BJ (cell line): ENCODE results near the gene COL11A2. TPM values are rescaled to one million over a fixed set of nuclear protein-coding genes. Genes with fewer than 3 reads are reported as not detected.
"Not testable (repeated sequence)": the region's sequence is repeated elsewhere in the genome, so short reads cannot be mapped to it uniquely, and the experiment has no call there.

Experiments
- CTCF ChIA-PET: fragments of 350-600 bp; formaldehyde crosslinking; extraction: SDS; loops from one replicate; lab custom pipeline; 2021; ENCODE audit warnings: antibody characterized with exemption, inconsistent platforms; lab: Yijun Ruan, JAX
- POLR2A ChIA-PET: fragments of 300-600 bp; sonication (Branson Sonifier 250); formaldehyde crosslinking; extraction: SDS; loops from one replicate; lab custom pipeline; 2021; ENCODE audit warnings: antibody characterized with exemption; lab: Charles Lee
- DNase-seq: peaks from one replicate; pipeline ENCODE4 v3.0.0-alpha.2; 2011; ENCODE audit warnings: low read depth
- H3K27me3 ChIP-seq: 2 replicates; pipeline ENCODE4 v1.6.0; 2011; ENCODE audit warnings: low read length; ENCODE audit not compliant: control insufficient read depth, insufficient read depth
- H3K36me3 ChIP-seq: 2 replicates; pipeline ENCODE4 v1.5.1; 2011; ENCODE audit warnings: low read length; ENCODE audit not compliant: control insufficient read depth, insufficient read depth
- H3K4me3 ChIP-seq: 2 replicates; pipeline ENCODE4 v1.5.1; 2011; ENCODE audit warnings: low read depth, mild to moderate bottlenecking, control low read depth, low read length
- CTCF ChIP-seq: IDR thresholded peaks from 2 replicates; pipeline ENCODE4 v1.5.1; 2011; ENCODE audit warnings: low read depth, mild to moderate bottlenecking, control low read depth, inconsistent platforms, low read length, moderate library complexity; ENCODE audit not compliant: insufficient read depth
- polyA plus RNA-seq: library from polyadenylated mRNA; depleted of rRNA; stranded (reverse); fragments of >200 nt; gene quantifications from 2 replicates; pipeline ENCODE4 v1.2.3, GENCODE V29; 2011

The COL11A2 gene
- polyA plus RNA-seq, 1 experiment: 0.91 TPM

- POLR2A ChIA-PET: no interaction called here
These were observed 37.9 kb downstream of the COL11A2 start for GRCh38 chr6:33154349-33154748.

GRCh38 chr6:33151050-33151449 lies 41.2 kb downstream of the COL11A2 start:
- TF ChIP-seq CTCF: no peak

More at GRCh38 chr6:33154349-33154748, 37.9 kb downstream of the COL11A2 start:
- no peak for DNase-seq
- no peak for TF ChIP-seq CTCF
- H3K4me3 ChIP-seq: no peak overlapping the region
- CTCF ChIA-PET: interaction anchor here (0.6 to 1.8 kb wide), 7 partner anchors 10 to 169 kb away, joined by 3 to 5 read pairs (median 4); no protein-coding TSS in a partner anchor
- H3K36me3 ChIP-seq: no peaks in the 10 kb centered on the region
- peaks cover 4% of the 10 kb centered on the region for H3K27me3 ChIP-seq

GRCh38 chr6:33150560-33150959 lies 41.7 kb downstream of the COL11A2 start:
- DNase-seq: not testable (repeated sequence)
- POLR2A ChIA-PET: interaction anchor here (0.6 kb wide), 1 partner anchor 101 kb away, joined by 13 read pairs; no protein-coding TSS in a partner anchor
- CTCF ChIA-PET: interaction anchor here (1.7 to 5.2 kb wide), 9 partner anchors 10 to 217 kb away, joined by 6 to 44 read pairs (median 11); no protein-coding TSS in a partner anchor

More at GRCh38 chr6:33151050-33151449, 41.2 kb downstream of the COL11A2 start:
- POLR2A ChIA-PET: no interaction called here
- CTCF ChIA-PET: interaction anchor here (1.7 to 5.2 kb wide), 6 partner anchors 10 to 136 kb away, joined by 10 to 44 read pairs (median 16); no protein-coding TSS in a partner anchor
- Histone ChIP-seq H3K36me3 (no peaks in the 10 kb centered on the region), H3K4me3 (no peak overlapping the region), H3K27me3 (peaks cover 5% of the 10 kb centered on the region)
- DNase-seq: no peak

GRCh38 chr6:33147807-33148666 lies 44.2 kb downstream of the COL11A2 start:
- POLR2A ChIA-PET: no interaction called here
- TF ChIP-seq CTCF: peak; percentile 78
- H3K27me3 ChIP-seq: peaks cover 4% of the 10 kb centered on the region
- CTCF ChIA-PET: interaction anchor here (0.6 to 5.2 kb wide), 21 partner anchors 9 to 145 kb away, joined by 3 to 44 read pairs (median 4); partner anchors contain the start of gene HLA-DOA
- no peak for DNase-seq
- no peak overlapping the region for H3K4me3 ChIP-seq
- no peaks in the 10 kb centered on the region for H3K36me3 ChIP-seq

More at GRCh38 chr6:33150560-33150959, 41.7 kb downstream of the COL11A2 start:
- not testable (repeated sequence) for H3K4me3 ChIP-seq, H3K36me3 ChIP-seq, H3K27me3 ChIP-seq

GRCh38 chr6:33144373-33144772 lies 47.9 kb downstream of the COL11A2 start:
- DNase-seq: no peak
- no peak for TF ChIP-seq CTCF
- POLR2A ChIA-PET: no interaction called here
- CTCF ChIA-PET: interaction anchor here (0.9 to 1.0 kb wide), 4 partner anchors 13 to 25 kb away, joined by 3 to 5 read pairs (median 4); no protein-coding TSS in a partner anchor
- H3K36me3 ChIP-seq: no peaks in the 10 kb centered on the region
- H3K4me3 ChIP-seq: no peak overlapping the region
- peaks cover 6% of the 10 kb centered on the region for H3K27me3 ChIP-seq
